Globus pallidus (tissue), 1 donor: ENCODE data around the gene SETBP1.

Experiments
- DNase-seq: peaks from one replicate; pipeline ENCODE4 v3.0.0-alpha.2; 2015; ENCODE audit warnings: low spot score

SETBP1 gene

DNA sequence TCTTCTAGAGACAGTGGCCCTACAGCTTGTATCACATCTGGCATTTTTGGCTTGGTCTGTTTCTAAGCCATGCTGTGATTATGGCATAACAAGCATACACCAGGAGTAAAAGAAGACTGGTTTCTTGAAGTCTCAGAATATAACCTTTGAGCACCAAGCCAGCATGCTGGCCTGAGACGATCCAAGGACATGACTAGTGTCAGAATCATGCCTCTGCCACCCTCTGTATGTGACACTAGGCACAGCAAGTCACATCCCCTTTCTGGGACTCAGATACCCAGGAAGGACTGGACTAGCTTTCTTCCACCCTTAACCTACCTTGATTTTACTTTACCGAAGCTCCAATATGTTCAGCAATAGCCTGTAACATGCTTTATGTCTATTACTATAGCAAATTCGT, 345.5 kb downstream of the SETBP1 start:
- DNase-seq: no peak

DNA sequence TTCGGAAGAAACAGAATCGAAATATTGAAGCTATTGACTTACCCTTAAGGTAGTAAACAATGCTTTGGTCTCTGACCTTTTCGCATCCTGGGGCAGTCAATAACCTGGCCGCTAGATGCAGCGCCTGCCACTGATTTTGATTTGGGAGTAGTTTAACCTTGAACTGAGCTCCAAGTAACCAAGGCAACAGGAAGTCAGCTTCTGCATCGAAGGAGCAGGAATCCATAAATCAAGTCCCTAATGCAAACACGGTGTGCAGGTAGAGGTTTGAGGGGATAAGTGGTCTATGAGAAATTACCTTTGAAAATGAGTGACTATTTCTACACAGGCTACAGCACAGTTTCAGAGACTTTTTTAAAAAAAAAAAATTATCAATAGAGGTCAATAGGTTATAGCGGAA, 353.5 kb downstream of the SETBP1 start:
- no peak for DNase-seq

- DNase-seq: no peak
Measured at GRCh38 chr18:45037618-45038017, 356.9 kb downstream of the SETBP1 start.

GRCh38 chr18:45039376-45039775, 358.7 kb downstream of the SETBP1 start:
- no peak for DNase-seq

GRCh38 chr18:45040879-45041278, 360.2 kb downstream of the SETBP1 start:
- no peak for DNase-seq

DNA sequence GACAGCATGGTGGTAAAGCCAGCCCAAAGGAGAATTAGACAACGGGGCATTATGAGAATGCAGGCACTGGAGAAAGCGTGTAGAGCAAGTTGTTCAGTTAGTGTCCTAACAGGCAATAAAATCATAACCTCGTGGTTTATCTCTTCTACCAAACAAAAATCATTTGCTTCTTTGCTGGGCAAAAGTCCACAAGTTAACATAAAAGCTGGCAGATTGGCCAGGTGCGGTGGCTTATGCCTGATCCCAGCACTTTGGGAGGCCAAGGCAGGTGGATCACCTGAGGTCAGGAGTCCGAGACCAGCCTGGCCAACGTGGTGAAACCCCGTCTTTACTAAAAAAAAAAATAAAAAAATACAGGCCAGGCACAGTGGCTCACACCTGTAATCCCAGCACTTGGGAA, 364.1 kb downstream of the SETBP1 start:
- DNase-seq: no peak

GRCh38 chr18:45046228-45046627, 365.5 kb downstream of the SETBP1 start:
- DNase-seq: no peak

GRCh38 chr18:45046961-45047360, 366.3 kb downstream of the SETBP1 start:
- DNase-seq: no peak

- DNase-seq: no peak
Measured at GRCh38 chr18:45049578-45050319, 369.1 kb downstream of the SETBP1 start.

DNA sequence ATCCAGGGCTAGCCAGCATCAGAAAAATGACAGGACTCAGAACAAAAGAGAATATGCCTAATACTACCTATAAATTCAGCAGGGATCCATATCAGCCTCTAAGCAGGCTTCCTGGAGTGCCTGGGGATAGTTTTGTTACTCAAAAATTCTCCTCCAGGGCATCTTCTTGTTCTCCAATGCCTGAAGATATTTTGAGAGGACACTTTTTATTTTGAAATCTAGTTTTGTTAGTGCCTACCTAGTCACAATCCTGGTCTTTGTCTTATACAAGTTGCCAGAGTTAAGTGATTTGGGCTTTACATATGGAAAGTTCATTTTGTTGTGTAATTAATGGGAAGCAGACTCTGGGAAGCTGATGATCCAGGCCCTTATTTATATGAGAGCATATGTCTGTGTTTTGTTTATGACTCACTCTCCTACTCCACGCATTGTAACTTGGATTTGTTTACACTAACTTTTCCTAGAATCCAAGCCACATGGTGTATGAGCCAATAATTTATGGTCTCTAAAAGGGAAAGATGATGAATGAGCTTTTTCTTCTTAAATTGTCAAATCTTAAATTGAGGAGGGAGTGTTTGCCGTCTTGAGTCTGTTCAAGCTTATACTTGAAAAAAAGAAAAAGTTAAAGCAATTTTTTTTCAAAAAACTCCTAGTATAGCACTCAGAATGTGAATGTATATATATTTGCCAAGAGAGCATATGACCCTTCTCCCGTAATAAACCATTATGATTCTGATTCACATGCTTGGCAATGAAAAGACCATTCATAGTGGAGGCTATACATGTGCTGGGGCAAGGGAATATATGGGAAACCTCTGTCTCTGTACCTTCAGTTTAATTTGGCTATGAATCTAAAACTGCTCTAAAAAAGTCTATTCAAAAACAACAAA, 370.3 kb downstream of the SETBP1 start:
- no peak for DNase-seq

DNA sequence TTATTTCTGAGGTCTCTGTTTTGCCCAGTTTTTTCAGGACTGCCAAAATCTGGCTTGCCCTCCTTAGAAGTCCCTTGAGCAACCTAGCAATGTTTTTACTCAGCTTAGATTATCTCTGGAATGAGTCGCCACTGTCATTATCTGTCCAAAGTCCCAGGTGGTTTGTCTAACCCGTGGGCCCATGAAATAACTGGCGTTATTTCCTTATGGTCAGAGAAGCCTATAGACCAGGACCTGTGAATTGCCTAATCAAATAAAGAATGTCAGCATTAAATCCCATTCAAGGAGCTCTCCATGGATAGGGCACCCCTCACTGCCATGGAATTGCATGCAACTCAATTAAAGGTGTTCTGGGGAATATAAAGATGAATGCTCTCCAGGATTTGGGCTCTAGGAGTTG, 373.9 kb downstream of the SETBP1 start:
- DNase-seq: no peak

DNA sequence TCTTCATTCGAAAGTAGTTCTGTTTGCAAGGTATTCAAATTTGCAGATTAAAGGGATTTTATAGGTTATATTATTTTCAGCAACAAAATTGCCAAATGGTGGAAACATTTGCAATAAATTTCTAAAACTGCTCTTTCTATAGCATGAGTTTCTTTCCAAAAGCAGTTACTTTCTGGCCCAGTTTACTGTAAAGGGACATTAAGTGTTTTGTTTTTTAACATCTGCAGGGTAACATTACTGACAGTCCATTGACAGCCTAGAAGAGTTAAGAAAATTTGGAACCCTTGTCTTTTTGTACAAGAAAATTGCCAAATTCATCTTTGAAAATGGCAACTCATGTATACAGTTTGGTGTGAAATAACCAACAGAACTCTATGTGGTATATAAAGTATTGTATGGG, 375.1 kb downstream of the SETBP1 start:
- no peak for DNase-seq

DNA sequence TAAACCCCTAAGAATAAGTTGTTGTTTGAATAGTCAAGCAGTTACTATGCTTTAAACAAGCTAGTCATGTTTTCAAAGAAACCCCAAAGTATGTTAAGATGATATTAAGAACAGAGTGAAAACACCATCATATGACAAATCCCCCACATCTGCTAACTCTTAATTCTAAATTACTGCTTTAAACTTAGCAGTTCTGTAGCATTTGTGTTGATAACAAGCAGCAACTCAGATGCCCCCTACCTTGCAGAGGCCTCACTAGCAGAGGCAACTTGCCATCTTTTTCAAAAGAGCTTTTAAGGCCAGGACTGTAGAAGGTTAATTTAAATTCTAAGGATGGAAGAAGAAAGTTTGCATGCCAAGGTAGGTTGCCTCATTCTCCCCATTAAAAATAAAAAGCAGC, 376.2 kb downstream of the SETBP1 start:
- no peak for DNase-seq

DNA sequence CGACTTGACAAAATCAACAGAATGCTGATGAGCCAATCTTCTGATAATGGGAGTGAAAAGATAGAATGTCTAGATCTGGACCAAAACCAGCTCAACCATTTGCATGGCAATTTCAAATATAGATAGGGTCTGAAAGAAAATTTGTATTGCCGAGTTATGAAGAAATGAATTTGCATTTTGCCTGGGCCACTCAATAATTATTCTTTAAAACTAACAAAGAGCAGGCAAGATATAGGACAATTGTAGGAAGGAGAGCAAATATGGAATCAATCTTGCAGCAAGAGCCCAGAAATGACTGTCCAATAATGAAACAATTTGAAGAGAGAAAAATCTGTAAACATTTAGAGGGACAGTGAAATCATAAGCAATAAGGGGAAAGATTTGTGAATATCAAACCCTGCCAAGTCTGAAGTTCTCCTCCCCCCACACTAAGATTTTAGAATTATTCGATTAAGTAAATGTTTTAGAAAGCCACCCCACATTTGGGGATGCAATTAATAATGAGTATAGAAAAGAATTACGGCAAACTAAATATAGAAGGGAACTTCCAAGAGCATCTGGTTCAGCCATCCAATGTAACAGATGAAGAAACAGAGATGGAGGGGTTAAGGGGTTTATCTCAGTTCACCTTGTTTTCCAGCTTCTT, 377.4 kb downstream of the SETBP1 start:
- no peak for DNase-seq

- DNase-seq: no peak
Measured at GRCh38 chr18:45059695-45060094, 379.0 kb downstream of the SETBP1 start.

- no peak for DNase-seq
Measured at GRCh38 chr18:45060102-45060501, 379.4 kb downstream of the SETBP1 start.

DNA sequence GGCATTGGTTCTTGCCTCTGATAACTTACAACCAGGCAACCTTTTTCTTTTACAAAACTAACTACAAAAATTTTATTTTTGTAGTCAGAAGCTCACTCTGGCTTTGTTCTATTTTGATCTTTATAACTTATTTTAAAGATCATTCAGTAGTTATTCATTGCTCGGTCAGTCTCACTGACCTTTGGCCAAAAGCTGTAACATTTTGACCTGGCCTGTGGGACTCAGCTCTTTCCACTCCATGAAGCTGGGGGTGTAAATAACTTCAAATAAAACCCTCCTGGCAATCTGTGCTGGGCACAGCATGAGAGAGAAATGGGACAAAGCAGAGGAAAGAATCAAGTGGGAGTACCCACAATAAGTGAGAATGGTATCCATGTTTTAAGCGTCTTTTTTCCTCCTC, 380.7 kb downstream of the SETBP1 start:
- no peak for DNase-seq

GRCh38 chr18:45063246-45064038, 382.8 kb downstream of the SETBP1 start:
- DNase-seq: no peak

GRCh38 chr18:45066210-45066609, 385.5 kb downstream of the SETBP1 start:
- peak; percentile 2 for DNase-seq

DNA sequence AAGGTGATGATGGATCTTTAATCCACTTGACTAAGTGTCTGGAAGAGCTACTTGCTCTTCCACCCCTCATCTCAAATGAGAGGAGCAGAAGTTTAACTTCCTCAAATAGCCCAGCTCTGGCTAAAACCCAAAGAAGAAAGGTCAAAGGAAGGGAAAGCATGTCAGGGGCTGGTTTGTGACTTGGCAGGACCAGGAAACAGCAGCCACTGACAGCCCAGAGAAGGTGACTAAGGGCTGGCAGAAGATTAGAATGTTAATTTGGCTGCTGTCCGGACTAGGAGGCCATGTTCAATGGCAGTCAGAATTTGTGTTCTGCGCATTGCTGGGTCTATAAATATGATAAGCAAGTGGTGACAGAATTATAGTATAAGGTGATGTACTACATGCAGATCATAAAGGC, 386.2 kb downstream of the SETBP1 start:
- DNase-seq: peak; percentile 36

DNA sequence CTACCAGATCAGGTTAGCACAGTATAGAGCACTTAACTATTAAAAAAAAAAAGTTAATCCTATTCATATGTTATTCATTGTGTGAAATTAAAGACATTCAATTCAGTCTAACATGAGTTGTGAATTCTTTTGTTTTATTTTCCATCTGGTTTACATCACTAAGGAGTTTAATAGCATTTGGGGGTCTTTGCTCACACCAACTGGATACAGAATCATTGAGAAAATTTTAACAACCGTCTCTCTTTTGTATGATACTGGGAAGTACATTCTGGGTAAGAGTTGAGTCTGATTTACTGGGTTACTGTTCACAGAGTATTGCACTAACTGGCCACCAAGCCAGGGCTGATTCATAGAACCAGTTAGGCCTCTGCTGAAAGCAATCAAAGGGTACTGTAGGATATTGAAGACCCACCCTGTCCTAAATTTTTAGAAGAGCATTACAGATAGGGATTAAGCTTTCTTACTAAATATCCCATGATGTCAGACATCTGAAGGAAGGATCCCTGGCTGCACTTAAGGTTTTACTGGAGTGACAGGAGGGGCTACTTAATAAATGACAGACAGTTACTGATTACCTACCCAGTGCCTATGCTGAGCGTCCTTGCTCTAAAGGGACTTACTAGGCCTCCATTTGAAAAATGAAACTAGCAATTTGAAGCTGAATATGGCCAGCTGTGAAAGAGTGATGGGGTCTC, 387.9 kb downstream of the SETBP1 start:
- no peak for DNase-seq
